ENCODE measurements around the gene PARD3B. TPM values are rescaled to one million over a fixed set of nuclear protein-coding genes. Genes with fewer than 3 reads are reported as not detected.

PARD3B gene
- total and polyA plus RNA-seq, 10 of the 15 experiments (the other 5 are each of a cell fraction or from before 2014, with no cell fraction given) = 0.01 to 0.54 (median 0.07) TPM; not detected in 7

GRCh38 chr2:205375461-205376448 is 830.5 kb downstream of the PARD3B start (continued):
- TF ChIP-seq, protein P1, sequence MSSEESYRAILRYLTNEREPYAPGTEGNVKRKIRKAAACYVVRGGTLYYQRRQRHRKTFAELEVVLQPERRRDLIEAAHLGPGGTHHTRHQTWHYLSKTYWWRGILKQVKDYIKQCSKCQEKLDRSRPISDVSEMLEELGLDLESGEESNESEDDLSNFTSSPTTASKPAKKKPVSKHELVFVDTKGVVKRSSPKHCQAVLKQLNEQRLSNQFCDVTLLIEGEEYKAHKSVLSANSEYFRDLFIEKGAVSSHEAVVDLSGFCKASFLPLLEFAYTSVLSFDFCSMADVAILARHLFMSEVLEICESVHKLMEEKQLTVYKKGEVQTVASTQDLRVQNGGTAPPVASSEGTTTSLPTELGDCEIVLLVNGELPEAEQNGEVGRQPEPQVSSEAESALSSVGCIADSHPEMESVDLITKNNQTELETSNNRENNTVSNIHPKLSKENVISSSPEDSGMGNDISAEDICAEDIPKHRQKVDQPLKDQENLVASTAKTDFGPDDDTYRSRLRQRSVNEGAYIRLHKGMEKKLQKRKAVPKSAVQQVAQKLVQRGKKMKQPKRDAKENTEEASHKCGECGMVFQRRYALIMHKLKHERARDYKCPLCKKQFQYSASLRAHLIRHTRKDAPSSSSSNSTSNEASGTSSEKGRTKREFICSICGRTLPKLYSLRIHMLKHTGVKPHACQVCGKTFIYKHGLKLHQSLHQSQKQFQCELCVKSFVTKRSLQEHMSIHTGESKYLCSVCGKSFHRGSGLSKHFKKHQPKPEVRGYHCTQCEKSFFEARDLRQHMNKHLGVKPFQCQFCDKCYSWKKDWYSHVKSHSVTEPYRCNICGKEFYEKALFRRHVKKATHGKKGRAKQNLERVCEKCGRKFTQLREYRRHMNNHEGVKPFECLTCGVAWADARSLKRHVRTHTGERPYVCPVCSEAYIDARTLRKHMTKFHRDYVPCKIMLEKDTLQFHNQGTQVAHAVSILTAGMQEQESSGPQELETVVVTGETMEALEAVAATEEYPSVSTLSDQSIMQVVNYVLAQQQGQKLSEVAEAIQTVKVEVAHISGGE (CRISPR knock-in tag; IDR thresholded peaks at IDR 0.05) = no peak
- no peak for TF ChIP-seq MTA2 (IDR thresholded peaks at IDR 0.05; ENCODE audit: low read depth)
- TF ChIP-seq HDAC6 (IDR thresholded peaks at IDR 0.05; ENCODE audit: unreplicated experiment) = no peak
- no peak for TF ChIP-seq IKZF1 (conservative IDR thresholded peaks at IDR 0.05)

DNA sequence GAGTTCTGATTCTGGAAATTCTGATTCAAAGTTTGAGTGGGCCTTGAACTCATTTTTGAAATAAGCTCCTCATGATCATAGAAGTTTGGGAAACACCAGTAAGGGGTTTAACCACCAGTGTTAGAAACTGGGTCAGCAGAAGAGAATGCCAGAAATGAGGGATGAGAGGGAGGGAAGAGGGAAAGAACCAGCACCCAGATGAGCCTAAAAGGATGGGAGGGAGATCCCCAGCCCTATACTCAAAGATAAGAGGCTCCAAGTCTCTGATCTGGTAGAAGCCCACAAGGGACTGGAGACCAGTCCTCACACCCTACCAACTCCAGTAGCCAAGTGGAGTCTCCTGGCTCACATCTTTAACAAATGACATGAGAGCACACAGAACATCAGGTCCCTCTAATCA is 832.0 kb downstream of the PARD3B start:
- ChIA-PET RAD21 (ENCODE audit: unreplicated experiment) (no interaction called here), SMC1A (ENCODE audit: uncharacterized antibody, unreplicated experiment) (no interaction called here), POLR2A (no interaction called here), CTCF (no interaction called here)
- in situ Hi-C loops (cut with MboI) (no loop called here), intact Hi-C loops (cut with micrococcal nuclease; ENCODE audit: unreplicated experiment) (no loop called here)
- Histone ChIP-seq H3K79me2 (ENCODE audit: control insufficient read depth, insufficient read depth, low read length) (no peaks in the 10 kb centered on the region), H3K27ac (ENCODE audit: control insufficient read depth, insufficient read depth) (no peak overlapping the region), H3K4me1 (ENCODE audit: control insufficient read depth, insufficient read depth, low read length) (no peaks in the 10 kb centered on the region), H3K27me3 (replicated peaks in 1 of 2; ENCODE audit: control insufficient read depth in 2 of 2, insufficient read depth in 2 of 2, low read length in 1 of 2) (no peaks in the 10 kb centered on the region), H2AFZ (ENCODE audit: control insufficient read depth, low read depth, low read length) (no peak overlapping the region), H3K9me3 (replicated peaks; ENCODE audit: control insufficient read depth, insufficient read depth, low read length) (no peaks in the 10 kb centered on the region), H3K9ac (ENCODE audit: control insufficient read depth, insufficient read depth, low read length) (no peak overlapping the region), H3K4me2 (ENCODE audit: control insufficient read depth, insufficient read depth) (no peak overlapping the region), H3K4me3 (no peak overlapping the region), H4K20me1 (ENCODE audit: control insufficient read depth, insufficient read depth) (no peaks in the 10 kb centered on the region), H3K36me3 (ENCODE audit: control insufficient read depth in 2 of 2, insufficient read depth in 2 of 2, low read length in 1 of 2) (no peaks in the 10 kb centered on the region)
- no peak for FAIRE-seq
- TF ChIP-seq USF2 (IDR thresholded peaks at IDR 0.05; ENCODE audit: borderline replicate concordance, low read depth, low read length) (no peak), TCF12 (IDR thresholded peaks at IDR 0.05; ENCODE audit: low read depth, low read length) (no peak)
- no peak for DNase-seq (ENCODE audit: low read depth, low spot score)
- BruUV-seq (replicated peaks) = no TSS peak
- ATAC-seq = no peak
